Tibial nerve (tissue), 3 donors: ENCODE data around the gene RFX1.

ENCODE experiments used
- CTCF ChIP-seq, 5 experiments: fragments of 200-600 bp in 3 of 5; fragments of 450-650 bp in 2 of 5; sonication (generic) in 3 of 5; IDR thresholded peaks; one replicate each; pipeline ENCODE4 v1.5.1; 2016 to 2019; ENCODE audit warnings: antibody characterized with exemption in 5 of 5, mild to moderate bottlenecking in 3 of 5, moderate library complexity in 2 of 5
- POLR2A ChIP-seq, 2 donors: fragments of 450-650 bp; IDR thresholded peaks; one replicate each; pipeline ENCODE4 v1.6.1; 2017; ENCODE audit warnings: antibody characterized with exemption in 2 of 2, mild to moderate bottlenecking in 2 of 2, moderate library complexity in 2 of 2

- TF ChIP-seq CTCF (IDR thresholded peaks at IDR 0.05) (no peak), POLR2A (IDR thresholded peaks at IDR 0.05) (no peak)
Observed at GRCh38 chr19:13989487-13989886, 16.6 kb downstream of the RFX1 start.
